Measurements from ENCODE around the gene CTNNA3.
"Not testable (repeated sequence)": the region's sequence is repeated elsewhere in the genome, so short reads cannot be mapped to it uniquely, and the experiment has no call there.

CTNNA3 gene

GRCh38 chr10:67268146-67268545 is 427.8 kb downstream of the CTNNA3 start:
- FAIRE-seq: no peak
- no peak for DNase-seq (ENCODE audit: extremely low spot score, insufficient read length, low read depth)

- FAIRE-seq (no peak), DNase-seq (ENCODE audit: extremely low spot score, insufficient read length, low read depth) (no peak)
Observed at GRCh38 chr10:67262675-67263074, 433.3 kb downstream of the CTNNA3 start.

GRCh38 chr10:67261300-67261797 is 434.6 kb downstream of the CTNNA3 start:
- FAIRE-seq (no peak), DNase-seq (ENCODE audit: extremely low spot score, insufficient read length, low read depth) (no peak)

- no peak for DNase-seq (ENCODE audit: extremely low spot score, insufficient read length, low read depth)
- no peak for FAIRE-seq
Observed at GRCh38 chr10:67259319-67259929, 436.6 kb downstream of the CTNNA3 start.

- DNase-seq (ENCODE audit: extremely low spot score, insufficient read length, low read depth): no peak
- no peak for FAIRE-seq
Observed at GRCh38 chr10:67257427-67258144, 438.4 kb downstream of the CTNNA3 start.

- DNase-seq (ENCODE audit: extremely low spot score, insufficient read length, low read depth) (no peak), FAIRE-seq (no peak)
Observed at GRCh38 chr10:67257018-67257417, 439.0 kb downstream of the CTNNA3 start.

GRCh38 chr10:67250686-67251085 is 445.3 kb downstream of the CTNNA3 start:
- DNase-seq (ENCODE audit: extremely low spot score, insufficient read length, low read depth) (no peak), FAIRE-seq (no peak)

- DNase-seq (ENCODE audit: extremely low spot score, insufficient read length, low read depth): no peak
- no peak for FAIRE-seq
Observed at GRCh38 chr10:67246066-67246555, 449.9 kb downstream of the CTNNA3 start.

- no peak for FAIRE-seq
- DNase-seq (ENCODE audit: extremely low spot score, insufficient read length, low read depth): no peak
Observed at GRCh38 chr10:67242528-67242927, 453.5 kb downstream of the CTNNA3 start.

- DNase-seq (ENCODE audit: extremely low spot score, insufficient read length, low read depth) (no peak), FAIRE-seq (no peak)
Observed at GRCh38 chr10:67241451-67241850, 454.5 kb downstream of the CTNNA3 start.

GRCh38 chr10:67239864-67240497 is 456.0 kb downstream of the CTNNA3 start:
- DNase-seq (ENCODE audit: extremely low spot score, insufficient read length, low read depth) (no peak), FAIRE-seq (no peak)

GRCh38 chr10:67230680-67231500 is 465.1 kb downstream of the CTNNA3 start:
- DNase-seq (ENCODE audit: extremely low spot score, insufficient read length, low read depth); FAIRE-seq: not testable (repeated sequence)

GRCh38 chr10:67225226-67225625 is 470.8 kb downstream of the CTNNA3 start:
- DNase-seq (ENCODE audit: extremely low spot score, insufficient read length, low read depth): no peak
- no peak for FAIRE-seq

- no peak for DNase-seq (ENCODE audit: extremely low spot score, insufficient read length, low read depth)
- FAIRE-seq: no peak
Observed at GRCh38 chr10:67224553-67224952, 471.4 kb downstream of the CTNNA3 start.

GRCh38 chr10:67222934-67223333 is 473.1 kb downstream of the CTNNA3 start:
- FAIRE-seq (no peak), DNase-seq (ENCODE audit: extremely low spot score, insufficient read length, low read depth) (no peak)

GRCh38 chr10:67221939-67222494 is 474.0 kb downstream of the CTNNA3 start:
- no peak for FAIRE-seq
- DNase-seq (ENCODE audit: extremely low spot score, insufficient read length, low read depth): no peak

- no peak for FAIRE-seq
- no peak for DNase-seq (ENCODE audit: extremely low spot score, insufficient read length, low read depth)
Observed at GRCh38 chr10:67211680-67212079, 484.3 kb downstream of the CTNNA3 start.

- FAIRE-seq; DNase-seq (ENCODE audit: extremely low spot score, insufficient read length, low read depth): not testable (repeated sequence)
Observed at GRCh38 chr10:67207923-67208322, 488.1 kb downstream of the CTNNA3 start.

- FAIRE-seq: no peak
- DNase-seq (ENCODE audit: extremely low spot score, insufficient read length, low read depth): no peak
Observed at GRCh38 chr10:67200913-67201564, 495.0 kb downstream of the CTNNA3 start.
